BJ (cell line): Measurements from ENCODE around the gene LIM2. TPM values are rescaled to one million over a fixed set of nuclear protein-coding genes. Genes with fewer than 3 reads are reported as not detected.
"Not testable (repeated sequence)": the region's sequence is repeated elsewhere in the genome, so short reads cannot be mapped to it uniquely, and the experiment has no call there.

ENCODE experiments used
- CTCF ChIA-PET: fragments of 350-600 bp; formaldehyde crosslinking; extraction: SDS; loops from one replicate; lab custom pipeline; 2021; ENCODE audit warnings: antibody characterized with exemption, inconsistent platforms; lab: Yijun Ruan, JAX
- POLR2A ChIA-PET: fragments of 300-600 bp; sonication (Branson Sonifier 250); formaldehyde crosslinking; extraction: SDS; loops from one replicate; lab custom pipeline; 2021; ENCODE audit warnings: antibody characterized with exemption; lab: Charles Lee
- DNase-seq: peaks from one replicate; pipeline ENCODE4 v3.0.0-alpha.2; 2011; ENCODE audit warnings: low read depth
- H3K27me3 ChIP-seq: 2 replicates; pipeline ENCODE4 v1.6.0; 2011; ENCODE audit warnings: low read length; ENCODE audit not compliant: control insufficient read depth, insufficient read depth
- H3K36me3 ChIP-seq: 2 replicates; pipeline ENCODE4 v1.5.1; 2011; ENCODE audit warnings: low read length; ENCODE audit not compliant: control insufficient read depth, insufficient read depth
- H3K4me3 ChIP-seq: 2 replicates; pipeline ENCODE4 v1.5.1; 2011; ENCODE audit warnings: low read depth, mild to moderate bottlenecking, control low read depth, low read length
- polyA plus RNA-seq: library from polyadenylated mRNA; depleted of rRNA; stranded (reverse); fragments of >200 nt; gene quantifications from 2 replicates; pipeline ENCODE4 v1.2.3, GENCODE V29; 2011
- TF ChIP-seq, protein P1 (sequence below): IDR thresholded peaks from 2 replicates; pipeline ENCODE4 v1.5.1; 2011; ENCODE audit warnings: low read depth, mild to moderate bottlenecking, control low read depth, inconsistent platforms, low read length, moderate library complexity; ENCODE audit not compliant: insufficient read depth

LIM2 gene
- polyA plus RNA-seq, 1 experiment = not detected

DNA sequence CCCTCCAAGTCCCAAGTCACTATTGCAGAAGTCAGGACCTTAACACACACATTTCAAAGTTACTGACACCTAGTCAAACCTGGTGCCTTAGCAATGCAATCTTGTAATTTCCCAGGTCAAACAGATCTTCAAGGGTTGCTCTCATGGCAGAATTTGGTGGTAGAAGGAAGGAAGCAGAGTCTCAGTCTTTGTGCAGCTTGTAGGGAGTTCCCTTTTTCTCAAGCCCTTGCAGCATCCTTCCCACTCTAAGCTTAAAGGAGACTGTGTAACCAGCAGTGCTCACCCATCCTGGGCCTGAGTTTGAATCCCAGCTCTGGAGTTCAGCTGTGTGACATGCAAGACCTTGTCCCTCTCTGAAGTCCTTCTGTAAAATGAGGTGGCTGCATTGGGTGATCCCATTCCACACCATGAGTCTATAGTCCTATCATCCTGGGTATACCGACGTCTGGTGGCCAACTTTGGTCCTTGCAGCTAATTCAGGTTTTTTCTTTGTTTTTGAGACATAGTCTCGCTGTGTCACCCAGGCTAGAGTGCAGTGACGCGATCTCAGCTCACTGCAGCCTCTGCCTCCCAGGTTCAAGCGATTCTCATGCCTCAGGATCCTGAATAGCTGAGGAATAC is 19.8 kb upstream of the LIM2 start:
- CTCF ChIA-PET = interaction anchor here (0.8 to 2.0 kb wide), 4 partner anchors 10 to 68 kb away, joined by 3 to 6 read pairs (median 4); partner anchors contain the start of genes LIM2 and SIGLEC10
- Histone ChIP-seq H3K4me3 (no peak overlapping the region), H3K36me3 (no peaks in the 10 kb centered on the region), H3K27me3 (no peaks in the 10 kb centered on the region)
- TF ChIP-seq, protein P1, sequence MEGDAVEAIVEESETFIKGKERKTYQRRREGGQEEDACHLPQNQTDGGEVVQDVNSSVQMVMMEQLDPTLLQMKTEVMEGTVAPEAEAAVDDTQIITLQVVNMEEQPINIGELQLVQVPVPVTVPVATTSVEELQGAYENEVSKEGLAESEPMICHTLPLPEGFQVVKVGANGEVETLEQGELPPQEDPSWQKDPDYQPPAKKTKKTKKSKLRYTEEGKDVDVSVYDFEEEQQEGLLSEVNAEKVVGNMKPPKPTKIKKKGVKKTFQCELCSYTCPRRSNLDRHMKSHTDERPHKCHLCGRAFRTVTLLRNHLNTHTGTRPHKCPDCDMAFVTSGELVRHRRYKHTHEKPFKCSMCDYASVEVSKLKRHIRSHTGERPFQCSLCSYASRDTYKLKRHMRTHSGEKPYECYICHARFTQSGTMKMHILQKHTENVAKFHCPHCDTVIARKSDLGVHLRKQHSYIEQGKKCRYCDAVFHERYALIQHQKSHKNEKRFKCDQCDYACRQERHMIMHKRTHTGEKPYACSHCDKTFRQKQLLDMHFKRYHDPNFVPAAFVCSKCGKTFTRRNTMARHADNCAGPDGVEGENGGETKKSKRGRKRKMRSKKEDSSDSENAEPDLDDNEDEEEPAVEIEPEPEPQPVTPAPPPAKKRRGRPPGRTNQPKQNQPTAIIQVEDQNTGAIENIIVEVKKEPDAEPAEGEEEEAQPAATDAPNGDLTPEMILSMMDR = peak; percentile 41
- DNase-seq = no peak
- POLR2A ChIA-PET = no interaction called here

DNA sequence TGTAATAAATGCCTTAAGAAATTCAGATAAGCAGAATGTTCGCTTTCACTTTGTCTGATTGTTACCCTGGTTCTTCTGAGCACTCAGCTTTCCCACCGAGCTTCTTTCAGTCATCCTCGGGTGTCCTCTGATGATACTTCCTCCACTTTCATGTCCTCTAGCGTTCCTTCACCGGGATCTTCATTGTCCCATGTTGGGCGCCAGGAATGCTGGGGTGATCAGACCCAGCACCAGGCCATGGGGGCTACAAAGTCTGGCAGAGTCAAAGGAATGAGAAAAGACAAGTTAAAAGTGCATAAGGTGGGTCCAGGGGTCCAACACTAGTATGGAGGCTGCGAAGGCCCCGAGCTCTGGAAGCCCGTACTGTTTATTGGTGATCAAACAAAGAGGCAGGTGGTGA is 14.3 kb upstream of the LIM2 start:
- TF ChIP-seq, protein P1 = no peak
- DNase-seq = no peak
- ChIA-PET POLR2A (no interaction called here), CTCF (no interaction called here)
- no peak overlapping the region for H3K4me3 ChIP-seq
- H3K27me3 ChIP-seq = no peaks in the 10 kb centered on the region
- no peaks in the 10 kb centered on the region for H3K36me3 ChIP-seq

DNA sequence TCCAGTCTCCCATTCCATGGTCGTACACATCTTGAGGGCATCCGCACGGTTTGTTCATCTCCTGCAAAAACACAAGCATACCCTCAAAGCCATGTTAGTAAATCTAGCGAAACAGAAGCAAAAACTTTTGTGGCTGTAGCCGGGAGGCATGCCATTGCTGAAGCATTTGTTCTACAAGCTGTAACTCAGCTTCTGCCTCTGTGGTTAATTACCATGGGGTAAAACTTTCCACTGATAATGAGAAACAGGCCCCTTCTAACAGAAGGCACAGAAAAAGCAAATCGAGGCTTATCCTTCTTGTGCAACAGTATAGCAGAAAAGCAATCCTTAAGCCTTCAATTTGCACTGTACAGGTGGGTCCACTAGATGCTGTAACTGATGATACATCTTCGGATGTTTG is 12.2 kb upstream of the LIM2 start:
- POLR2A ChIA-PET, DNase-seq, H3K36me3 ChIP-seq, H3K27me3 ChIP-seq, H3K4me3 ChIP-seq: not testable (repeated sequence)
- CTCF ChIA-PET = interaction anchor here (0.6 to 4.1 kb wide), 2 partner anchors 18 to 62 kb away, joined by 4 to 16 read pairs; partner anchors contain the start of gene SIGLEC10

DNA sequence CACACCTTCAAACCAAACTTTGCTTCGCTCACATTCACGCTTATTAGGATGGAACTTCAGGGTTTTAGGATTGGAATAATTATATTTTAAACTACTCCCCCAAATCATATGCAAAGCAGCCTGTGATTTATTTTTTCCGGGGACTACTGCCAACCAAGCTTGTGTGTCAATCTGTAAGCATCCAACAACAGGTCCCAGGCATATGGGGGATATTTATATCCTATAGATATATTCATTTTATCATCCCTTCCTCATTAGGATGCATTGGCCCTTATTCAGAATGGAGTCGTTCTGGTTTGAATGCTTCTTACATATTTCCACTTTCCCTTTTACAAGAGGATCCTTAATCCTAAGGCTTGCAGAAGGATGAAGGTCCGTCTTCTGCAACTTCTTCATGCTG is 11.5 kb upstream of the LIM2 start:
- Histone ChIP-seq H3K27me3 (no peaks in the 10 kb centered on the region), H3K4me3 (no peak overlapping the region), H3K36me3 (no peaks in the 10 kb centered on the region)
- POLR2A ChIA-PET = no interaction called here
- CTCF ChIA-PET = interaction anchor here (0.6 to 4.1 kb wide), 5 partner anchors 19 to 81 kb away, joined by 3 to 16 read pairs (median 4); partner anchors contain the start of gene SIGLEC10
- TF ChIP-seq, protein P1 = no peak
- no peak for DNase-seq

DNA sequence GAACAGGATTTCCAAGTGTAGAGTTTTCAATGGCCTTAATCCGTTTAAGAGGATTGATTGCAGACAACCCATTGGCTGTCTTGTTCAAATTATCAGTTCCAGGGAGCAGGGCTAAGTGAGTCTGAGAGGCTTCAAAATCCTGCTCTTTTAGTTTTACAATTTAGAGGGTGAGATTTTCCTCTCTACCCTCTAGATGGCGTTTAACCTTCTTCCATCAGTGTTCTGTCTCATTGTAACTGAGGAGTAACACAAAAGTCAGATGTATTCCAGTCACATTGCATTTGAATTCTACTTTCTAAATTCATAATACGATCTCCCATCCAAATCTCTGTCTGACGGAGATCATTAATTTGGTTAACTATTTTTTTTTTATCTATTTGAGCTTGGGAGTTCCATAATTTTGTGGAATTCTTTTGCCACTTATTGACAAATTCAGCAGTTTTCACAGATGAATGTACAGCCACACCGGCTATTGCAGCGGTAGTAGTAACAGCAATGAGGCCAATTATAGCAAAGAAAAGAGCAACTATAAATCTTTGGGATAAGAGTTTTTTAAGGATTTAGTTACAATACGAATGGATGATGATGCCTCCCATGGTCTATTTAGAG is 10.4 kb upstream of the LIM2 start:
- CTCF ChIA-PET = interaction anchor here (0.7 to 4.1 kb wide), 7 partner anchors 20 to 410 kb away, joined by 3 to 16 read pairs (median 3); partner anchors contain the start of gene SIGLEC10
- no peak overlapping the region for H3K4me3 ChIP-seq
- POLR2A ChIA-PET = no interaction called here
- TF ChIP-seq, protein P1 = peak; percentile 66
- no peaks in the 10 kb centered on the region for H3K27me3 ChIP-seq
- H3K36me3 ChIP-seq = no peaks in the 10 kb centered on the region
- DNase-seq = no peak

DNA sequence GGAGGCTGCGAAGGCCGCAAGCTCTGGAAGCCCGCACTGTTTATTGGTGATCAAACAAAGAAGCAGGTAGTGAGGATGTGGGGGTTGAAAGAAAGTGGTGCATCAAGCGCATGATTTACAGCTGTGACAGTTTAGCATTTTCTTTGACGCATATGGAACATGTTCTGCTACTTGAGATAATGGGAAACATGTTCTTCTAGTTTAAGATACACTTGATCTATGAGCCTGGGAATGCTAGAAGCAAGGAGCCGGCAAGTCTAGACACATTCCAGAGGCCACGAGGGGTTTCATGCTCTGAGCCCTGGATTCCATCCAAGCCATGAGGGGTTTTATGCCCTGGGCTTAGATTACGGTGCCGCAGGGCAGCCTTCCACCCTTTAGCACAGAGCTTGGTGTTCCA is 9.7 kb upstream of the LIM2 start:
- H3K27me3 ChIP-seq, POLR2A ChIA-PET: not testable (repeated sequence)
- CTCF ChIA-PET = interaction anchor here (1.2 to 4.1 kb wide), 3 partner anchors 21 to 59 kb away, joined by 3 to 16 read pairs (median 3); partner anchors contain the start of gene SIGLEC10

More for the DNA sequence above, 9.7 kb upstream of the LIM2 start:
- H3K36me3 ChIP-seq, DNase-seq, H3K4me3 ChIP-seq: not testable (repeated sequence)
